OCI-LY7 (cell line): ENCODE measurements around the gene ARL10. TPM values are rescaled to one million over a fixed set of nuclear protein-coding genes. Genes with fewer than 3 reads are reported as not detected.

ENCODE experiments used
- BruUV-seq: library from RNA; stranded (reverse); fragments of 400-500 nt; replicated peaks from 2 replicates; lab custom pipeline; 2021; lab: Mats Ljungman, UMichigan
- CTCF ChIA-PET: fragments of 300-600 bp; sonication (Branson Sonifier 250); formaldehyde crosslinking; loops from one replicate; lab custom pipeline; 2022; ENCODE audit warnings: antibody characterized with exemption; ENCODE audit not compliant: unreplicated experiment; lab: Charles Lee
- POLR2A ChIA-PET: fragments of 300-600 bp; sonication (Branson Sonifier 250); formaldehyde crosslinking; loops from one replicate; lab custom pipeline; 2022; ENCODE audit warnings: antibody characterized with exemption; lab: Charles Lee
- DNase-seq: peaks from one replicate; pipeline ENCODE4 v3.0.0-alpha.2; 2015; ENCODE audit warnings: low spot score
- H2AFZ ChIP-seq: fragments of 200-600 bp; sonication (generic), shearing (Covaris generic); 2 replicates; pipeline ENCODE4 v1.6.1; 2014; ENCODE audit warnings: mild to moderate bottlenecking, antibody characterized with exemption, low read length, moderate library complexity
- H3K27ac ChIP-seq: fragments of 200-600 bp; sonication (generic); 2 replicates; pipeline ENCODE4 v1.5.1; 2014; ENCODE audit warnings: mixed run types, low read depth, mild to moderate bottlenecking, moderate library complexity, low read length, inconsistent platforms; ENCODE audit not compliant: poor library complexity, severe bottlenecking
- H3K36me3 ChIP-seq: fragments of 200-600 bp; sonication (generic); 2 replicates; pipeline ENCODE4 v1.6.1; 2014; ENCODE audit warnings: mild to moderate bottlenecking, antibody characterized with exemption, low read length, moderate library complexity, mixed read lengths; ENCODE audit not compliant: insufficient read depth
- H3K4me1 ChIP-seq: fragments of 200-600 bp; sonication (generic); 2 replicates; pipeline ENCODE4 v1.5.1; 2014; ENCODE audit warnings: mild to moderate bottlenecking, low read length; ENCODE audit not compliant: insufficient read depth, poor library complexity, severe bottlenecking
- H3K4me2 ChIP-seq: fragments of 200-600 bp; sonication (generic); 2 replicates; pipeline ENCODE4 v1.6.1; 2014; ENCODE audit warnings: mild to moderate bottlenecking, low read length
- H3K4me3 ChIP-seq: fragments of 200-600 bp; sonication (generic); 2 replicates; pipeline ENCODE4 v1.5.1; 2014; ENCODE audit warnings: mild to moderate bottlenecking, low read depth, low read length; ENCODE audit not compliant: poor library complexity, severe bottlenecking
- H3K79me2 ChIP-seq: fragments of 200-600 bp; sonication (generic); 2 replicates; pipeline ENCODE4 v1.6.1; 2016; ENCODE audit warnings: low read depth, mild to moderate bottlenecking, low read length, moderate library complexity, mixed read lengths; ENCODE audit not compliant: insufficient read depth
- H3K9me2 ChIP-seq: fragments of 200-600 bp; sonication (generic); 2 replicates; pipeline ENCODE4 v1.6.1; 2016; ENCODE audit warnings: mild to moderate bottlenecking, low read length, mixed read lengths; ENCODE audit not compliant: insufficient read depth
- H3K9me3 ChIP-seq: fragments of 200-600 bp; sonication (generic); 2 replicates; pipeline ENCODE4 v1.6.1; 2014; ENCODE audit warnings: mild to moderate bottlenecking, mixed run types, low read length, mixed read lengths
- H4K20me1 ChIP-seq: fragments of 200-600 bp; sonication (generic); 2 replicates; pipeline ENCODE4 v1.6.1; 2014; ENCODE audit warnings: mild to moderate bottlenecking, antibody characterized with exemption, low read length, moderate library complexity, mixed read lengths; ENCODE audit not compliant: insufficient read depth
- EZH2phosphoT487 ChIP-seq: fragments of 200-600 bp; sonication (generic); IDR thresholded peaks from 2 replicates; pipeline ENCODE4 v1.6.1; 2018; ENCODE audit warnings: low read depth, borderline replicate concordance, mild to moderate bottlenecking, mixed run types, antibody characterized with exemption, low read length, moderate library complexity, mixed read lengths
- intact Hi-C: fragments of 100-400 bp; cut with micrococcal nuclease; formaldehyde crosslinking; loops from one replicate; pipeline ENCODE4 v1.10.0; 2022; ENCODE audit not compliant: unreplicated experiment
- total RNA-seq, 2 experiments: library from RNA; depleted of rRNA in 1 of 2; stranded (reverse); fragments of >200 nt in 1 of 2; shearing (Covaris generic) in 1 of 2; gene quantifications; 2 replicates each; pipeline ENCODE4 v1.2.3, GENCODE V29; 2014 to 2022
- TF ChIP-seq, protein P1 (sequence below): fragments of 200-600 bp; sonication (generic); conservative IDR thresholded peaks from 2 replicates; pipeline ENCODE4 v1.5.1; 2014; ENCODE audit warnings: mild to moderate bottlenecking, antibody characterized with exemption, low read length, moderate library complexity, mixed read lengths

Gene ARL10
- total RNA-seq, 2 experiments from 2014 or later: 0.06 TPM; not detected in 1

DNA sequence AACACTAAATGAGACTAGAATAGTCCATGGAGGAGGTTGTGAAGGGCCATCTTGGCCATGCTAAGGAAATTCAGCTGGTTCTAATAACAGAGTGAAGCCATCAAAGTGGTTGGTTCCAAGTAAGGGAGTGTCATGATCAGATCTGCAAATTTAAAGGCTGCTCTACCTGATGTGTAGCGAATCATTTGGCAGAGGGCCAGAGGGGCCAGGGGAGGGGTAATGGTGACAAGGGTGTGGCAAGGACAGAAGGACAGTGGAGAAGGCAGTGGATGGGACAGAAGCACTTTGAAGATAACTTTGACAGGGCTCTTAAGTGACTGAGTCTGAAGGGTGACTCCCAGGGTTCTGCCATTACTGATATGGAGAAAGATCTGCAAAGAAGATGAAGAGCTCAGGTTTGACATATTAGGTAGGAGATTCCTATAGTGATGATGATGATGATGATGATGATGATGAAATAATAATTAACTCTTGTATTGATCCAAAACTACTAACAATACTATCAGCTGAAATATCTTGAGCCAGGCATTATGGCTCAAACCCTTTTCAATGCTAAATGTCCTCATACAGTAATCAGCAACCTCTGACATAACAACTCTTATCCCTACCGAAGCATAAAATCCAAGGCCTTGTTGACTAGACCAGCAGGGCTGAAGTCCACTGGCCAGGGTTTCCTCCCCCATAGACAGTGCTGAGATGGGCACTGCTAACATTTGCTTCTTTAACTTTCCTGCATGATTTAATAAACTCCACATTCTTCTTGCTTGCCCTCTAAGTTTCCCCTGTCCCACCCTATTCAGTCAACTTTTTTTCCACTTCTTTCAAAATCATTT is 23.7 kb upstream of the ARL10 start:
- no peaks in the 10 kb centered on the region for H3K79me2 ChIP-seq
- intact Hi-C loops: no loop called here
- H3K9me2 ChIP-seq: no peaks in the 10 kb centered on the region
- no TSS peak for BruUV-seq
- H3K9me3 ChIP-seq: no peaks in the 10 kb centered on the region
- TF ChIP-seq, protein P1, sequence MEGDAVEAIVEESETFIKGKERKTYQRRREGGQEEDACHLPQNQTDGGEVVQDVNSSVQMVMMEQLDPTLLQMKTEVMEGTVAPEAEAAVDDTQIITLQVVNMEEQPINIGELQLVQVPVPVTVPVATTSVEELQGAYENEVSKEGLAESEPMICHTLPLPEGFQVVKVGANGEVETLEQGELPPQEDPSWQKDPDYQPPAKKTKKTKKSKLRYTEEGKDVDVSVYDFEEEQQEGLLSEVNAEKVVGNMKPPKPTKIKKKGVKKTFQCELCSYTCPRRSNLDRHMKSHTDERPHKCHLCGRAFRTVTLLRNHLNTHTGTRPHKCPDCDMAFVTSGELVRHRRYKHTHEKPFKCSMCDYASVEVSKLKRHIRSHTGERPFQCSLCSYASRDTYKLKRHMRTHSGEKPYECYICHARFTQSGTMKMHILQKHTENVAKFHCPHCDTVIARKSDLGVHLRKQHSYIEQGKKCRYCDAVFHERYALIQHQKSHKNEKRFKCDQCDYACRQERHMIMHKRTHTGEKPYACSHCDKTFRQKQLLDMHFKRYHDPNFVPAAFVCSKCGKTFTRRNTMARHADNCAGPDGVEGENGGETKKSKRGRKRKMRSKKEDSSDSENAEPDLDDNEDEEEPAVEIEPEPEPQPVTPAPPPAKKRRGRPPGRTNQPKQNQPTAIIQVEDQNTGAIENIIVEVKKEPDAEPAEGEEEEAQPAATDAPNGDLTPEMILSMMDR: no peak
- TF ChIP-seq EZH2phosphoT487: no peak
- no peak overlapping the region for H3K4me3 ChIP-seq
- no peaks in the 10 kb centered on the region for H4K20me1 ChIP-seq
- CTCF ChIA-PET: no interaction called here
- POLR2A ChIA-PET: interaction anchor here (1.2 kb wide), 1 partner anchor 54 kb away, joined by 4 read pairs; no protein-coding TSS in a partner anchor
- no peaks in the 10 kb centered on the region for H3K4me1 ChIP-seq
- no peak overlapping the region for H2AFZ ChIP-seq
- peaks cover 52% of the 10 kb centered on the region for H3K36me3 ChIP-seq
- no peak overlapping the region for H3K4me2 ChIP-seq
- no peak for DNase-seq
- no peak overlapping the region for H3K27ac ChIP-seq

DNA sequence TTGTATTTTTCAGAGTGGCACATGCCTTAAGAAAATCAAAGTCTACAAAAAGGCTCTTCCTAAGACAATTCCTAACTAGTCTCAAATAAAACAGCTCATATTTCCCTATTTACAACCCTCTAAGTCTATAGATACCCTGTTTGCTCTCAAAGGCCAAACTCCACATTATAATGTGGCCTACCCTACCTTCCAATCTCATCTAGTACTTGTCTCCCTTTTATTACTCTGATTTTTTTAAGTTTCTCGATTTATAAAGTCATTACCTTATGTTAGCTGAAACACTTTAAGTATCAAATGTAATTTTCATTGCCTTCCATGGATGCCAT is 23.2 kb upstream of the ARL10 start:
- no peak for TF ChIP-seq EZH2phosphoT487
- TF ChIP-seq, protein P1: no peak
- no peak overlapping the region for H3K4me2 ChIP-seq

More for the DNA sequence above, 23.2 kb upstream of the ARL10 start:
- no peak for DNase-seq
- H3K9me2 ChIP-seq: no peaks in the 10 kb centered on the region
- no peak overlapping the region for H2AFZ ChIP-seq
- H3K4me3 ChIP-seq: no peak overlapping the region
- no peaks in the 10 kb centered on the region for H3K79me2 ChIP-seq
- CTCF ChIA-PET: no interaction called here
- intact Hi-C loops: no loop called here
- H3K27ac ChIP-seq: no peak overlapping the region
- peaks cover 52% of the 10 kb centered on the region for H3K36me3 ChIP-seq
- POLR2A ChIA-PET: interaction anchor here (1.2 kb wide), 1 partner anchor 53 kb away, joined by 4 read pairs; no protein-coding TSS in a partner anchor
- no peaks in the 10 kb centered on the region for H3K4me1 ChIP-seq
- H4K20me1 ChIP-seq: no peaks in the 10 kb centered on the region
- no TSS peak for BruUV-seq
- no peaks in the 10 kb centered on the region for H3K9me3 ChIP-seq
